Endothelial cell of umbilical vein (primary cell): Measurements from ENCODE around the gene NFATC3. TPM values are rescaled to one million over a fixed set of nuclear protein-coding genes. Genes with fewer than 3 reads are reported as not detected.

Source experiments
- BruUV-seq: library from RNA; stranded (reverse); fragments of 400-500 nt; replicated peaks from 2 replicates; lab custom pipeline; 2021; lab: Mats Ljungman, UMichigan
- CTCF ChIA-PET: fragments of 300-600, 350-600 bp; sonication (Branson Sonifier 250); formaldehyde crosslinking; loops from one replicate; lab custom pipeline; 2021; ENCODE audit warnings: antibody characterized with exemption, inconsistent platforms; lab: Charles Lee
- POLR2A ChIA-PET: fragments of 300-600, 350-600 bp; sonication (Branson Sonifier 250); formaldehyde crosslinking; loops from one replicate; lab custom pipeline; 2021; ENCODE audit warnings: antibody characterized with exemption, inconsistent platforms; lab: Charles Lee
- DNase-seq: peaks from one replicate; pipeline ENCODE4 v3.0.0-alpha.2; 2011; ENCODE audit warnings: low read depth, low spot score
- FAIRE-seq: peaks from 2 replicates; lab custom pipeline; 2011; peaks lifted over from hg19 to GRCh38; lab: Jason Lieb, UNC
- H2AFZ ChIP-seq: 2 replicates; pipeline ENCODE4 v1.6.0; 2012; ENCODE audit warnings: low read depth, low read length, control low read depth, inconsistent platforms
- H3K27ac ChIP-seq: 2 replicates; pipeline ENCODE4 v1.5.1; 2011; ENCODE audit warnings: low read depth, mild to moderate bottlenecking, control low read depth, low read length, moderate library complexity; ENCODE audit not compliant: insufficient read depth
- H3K27me3 ChIP-seq, 2 experiments: 2 replicates each; pipeline versions ENCODE4 v1.6.0 to v1.6.1; 2011; ENCODE audit warnings: low read length in 2 of 2, mixed read lengths in 1 of 2; ENCODE audit not compliant: control insufficient read depth in 2 of 2, insufficient read depth in 2 of 2
- H3K36me3 ChIP-seq, 2 experiments: 2 replicates in 1 of 2; 3 replicates in 1 of 2; pipeline ENCODE4 v1.5.1; 2011; ENCODE audit warnings: low read length in 2 of 2, mild to moderate bottlenecking in 1 of 2, moderate library complexity in 1 of 2; ENCODE audit not compliant: control insufficient read depth in 2 of 2, insufficient read depth in 2 of 2; ENCODE audit errors: extremely low read depth in 1 of 2
- H3K4me1 ChIP-seq: 3 replicates; pipeline ENCODE4 v1.5.1; 2011; ENCODE audit warnings: mild to moderate bottlenecking, low read length; ENCODE audit not compliant: control insufficient read depth, insufficient read depth; ENCODE audit errors: extremely low read depth
- H3K4me2 ChIP-seq: 2 replicates; pipeline ENCODE4 v1.6.1; 2011; ENCODE audit warnings: low read length, control low read depth, mixed read lengths; ENCODE audit not compliant: insufficient read depth
- H3K4me3 ChIP-seq, 3 experiments: fragments of 200-600 bp in 1 of 3; sonication (generic), shearing (Covaris generic) in 1 of 3; replicated peaks in 1 of 3; 2 replicates each; pipeline ENCODE4 v1.5.1; 2011 to 2016; ENCODE audit warnings: control low read depth in 3 of 3, low read length in 3 of 3, mild to moderate bottlenecking in 2 of 3, inconsistent platforms in 1 of 3, low read depth in 1 of 3, moderate library complexity in 1 of 3; ENCODE audit not compliant: insufficient read depth in 1 of 3
- H3K79me2 ChIP-seq: 2 replicates; pipeline ENCODE4 v1.6.0; 2012; ENCODE audit warnings: low read length, inconsistent platforms; ENCODE audit not compliant: control insufficient read depth, insufficient read depth
- H3K9ac ChIP-seq: replicated peaks from 2 replicates; pipeline ENCODE3; 2011; ENCODE audit warnings: low read length, control low read depth; ENCODE audit not compliant: insufficient read depth; ENCODE audit errors: extremely low read depth
- H3K9me1 ChIP-seq: replicated peaks from 3 replicates; pipeline ENCODE4 v1.6.0; 2011; ENCODE audit warnings: mild to moderate bottlenecking, low read length; ENCODE audit not compliant: control insufficient read depth, insufficient read depth; ENCODE audit errors: extremely low read depth
- H3K9me3 ChIP-seq: replicated peaks from 2 replicates; pipeline ENCODE4 v1.5.1; 2012; ENCODE audit warnings: low read length, inconsistent platforms; ENCODE audit not compliant: control insufficient read depth, insufficient read depth
- H4K20me1 ChIP-seq: replicated peaks from 2 replicates; pipeline ENCODE3; 2011; ENCODE audit warnings: mild to moderate bottlenecking, low read length; ENCODE audit not compliant: control insufficient read depth, insufficient read depth; ENCODE audit errors: extremely low read depth
- EZH2 ChIP-seq: IDR thresholded peaks from 2 replicates; pipeline ENCODE4 v1.6.1; 2012; ENCODE audit warnings: borderline replicate concordance, low read depth, mild to moderate bottlenecking, moderate library complexity, low read length, inconsistent platforms; ENCODE audit not compliant: severe bottlenecking
- FOS ChIP-seq: IDR thresholded peaks from 2 replicates; pipeline ENCODE4 v1.6.1; 2011; ENCODE audit warnings: mild to moderate bottlenecking, low read length, moderate library complexity, borderline replicate concordance; ENCODE audit not compliant: insufficient read depth
- GATA2 ChIP-seq: IDR thresholded peaks from 2 replicates; pipeline ENCODE4 v1.7.0; 2011; ENCODE audit warnings: low read depth, mild to moderate bottlenecking, moderate library complexity, mixed read lengths, low read length; ENCODE audit not compliant: insufficient read length, insufficient read depth
- JUN ChIP-seq: IDR thresholded peaks from 2 replicates; pipeline ENCODE4 v1.6.1; 2011; ENCODE audit warnings: borderline replicate concordance, low read depth; ENCODE audit not compliant: insufficient read length, insufficient read depth
- MAX ChIP-seq: IDR thresholded peaks from 2 replicates; pipeline ENCODE4 v1.6.1; 2011; ENCODE audit not compliant: insufficient read depth, insufficient read length
- MYC ChIP-seq: IDR thresholded peaks from one replicate; pipeline ENCODE4 v1.6.1; 2011; ENCODE audit warnings: mild to moderate bottlenecking, low read depth, low read length
- POLR2A ChIP-seq: IDR thresholded peaks from 2 replicates; pipeline ENCODE4 v1.6.1; 2012; ENCODE audit warnings: low read depth, mild to moderate bottlenecking, control low read depth, low read length
- POLR2AphosphoS5 ChIP-seq: IDR thresholded peaks from 2 replicates; pipeline ENCODE4 v1.6.1; 2012; ENCODE audit warnings: low read depth, mild to moderate bottlenecking, control low read depth, low read length, moderate library complexity; ENCODE audit not compliant: insufficient read depth
- dilution Hi-C: fragments of 300-500 bp; cut with MboI; formaldehyde crosslinking; loops from one replicate; pipeline ENCODE4 v1.15.0; 2019; ENCODE audit warnings: low sequenced_read_pairs; ENCODE audit not compliant: extremely low pct_ligation_motif_present
- intact Hi-C: fragments of 100-400 bp; cut with micrococcal nuclease; formaldehyde crosslinking; loops from one replicate; pipeline ENCODE4 v1.10.0; 2022
- polyA plus RNA-seq, 4 experiments: library from polyadenylated mRNA; depleted of rRNA in 3 of 4; stranded (reverse) in 3 of 4; unstranded in 1 of 4; fragments of >200 nt; gene quantifications; 2 replicates each; pipeline versions ENCODE4 v1.2.1 to v1.2.3, GENCODE V29; 2011 to 2012; ENCODE audit warnings: missing spikeins in 1 of 4
- total RNA-seq: library from RNA; stranded (reverse); gene quantifications from 2 replicates; pipeline ENCODE4 v1.2.3, GENCODE V29; 2021
- TF ChIP-seq, protein P1 (sequence below), 2 donors: IDR thresholded peaks; 1 replicate in 1 of 2; 2 replicates in 1 of 2; pipeline ENCODE4 v1.5.1; 2011; ENCODE audit warnings: low read length in 2 of 2, mild to moderate bottlenecking in 2 of 2, moderate library complexity in 2 of 2, control low read depth in 1 of 2, inconsistent platforms in 1 of 2, low read depth in 1 of 2; ENCODE audit not compliant: insufficient read depth in 1 of 2; ENCODE audit errors: extremely low read depth in 1 of 2

NFATC3 gene
- total and polyA plus RNA-seq, 2 donors (not counting 3 experiments of a cell fraction or from before 2014, with no cell fraction given): 15.6 to 33.1 TPM

GRCh38 chr16:68246666-68247065, 161.5 kb downstream of the NFATC3 start:
- Histone ChIP-seq H3K4me3 (no peak overlapping the region), H4K20me1 (no peaks in the 10 kb centered on the region), H3K9ac (no peak overlapping the region), H3K4me1 (peaks cover 9% of the 10 kb centered on the region), H3K9me3 (no peaks in the 10 kb centered on the region), H3K36me3 (peaks cover 0 to 2% of the 10 kb centered on the region in 2 experiments), H3K9me1 (no peaks in the 10 kb centered on the region), H3K27me3 (no peaks in the 10 kb centered on the region), H2AFZ (no peak overlapping the region), H3K4me2 (no peak overlapping the region), H3K27ac (no peak overlapping the region), H3K79me2 (no peaks in the 10 kb centered on the region)
- ChIA-PET POLR2A (no interaction called here), CTCF (interaction anchor here (0.7 to 1.3 kb wide), 2 partner anchors 15 to 16 kb away, joined by 3 read pairs; no protein-coding TSS in a partner anchor)
- DNase-seq (no peak), FAIRE-seq (no peak)
- no peak for TF ChIP-seq MAX
- TF ChIP-seq, protein P1, sequence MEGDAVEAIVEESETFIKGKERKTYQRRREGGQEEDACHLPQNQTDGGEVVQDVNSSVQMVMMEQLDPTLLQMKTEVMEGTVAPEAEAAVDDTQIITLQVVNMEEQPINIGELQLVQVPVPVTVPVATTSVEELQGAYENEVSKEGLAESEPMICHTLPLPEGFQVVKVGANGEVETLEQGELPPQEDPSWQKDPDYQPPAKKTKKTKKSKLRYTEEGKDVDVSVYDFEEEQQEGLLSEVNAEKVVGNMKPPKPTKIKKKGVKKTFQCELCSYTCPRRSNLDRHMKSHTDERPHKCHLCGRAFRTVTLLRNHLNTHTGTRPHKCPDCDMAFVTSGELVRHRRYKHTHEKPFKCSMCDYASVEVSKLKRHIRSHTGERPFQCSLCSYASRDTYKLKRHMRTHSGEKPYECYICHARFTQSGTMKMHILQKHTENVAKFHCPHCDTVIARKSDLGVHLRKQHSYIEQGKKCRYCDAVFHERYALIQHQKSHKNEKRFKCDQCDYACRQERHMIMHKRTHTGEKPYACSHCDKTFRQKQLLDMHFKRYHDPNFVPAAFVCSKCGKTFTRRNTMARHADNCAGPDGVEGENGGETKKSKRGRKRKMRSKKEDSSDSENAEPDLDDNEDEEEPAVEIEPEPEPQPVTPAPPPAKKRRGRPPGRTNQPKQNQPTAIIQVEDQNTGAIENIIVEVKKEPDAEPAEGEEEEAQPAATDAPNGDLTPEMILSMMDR (IDR thresholded peaks at IDR 0.05; ENCODE audit: extremely low read depth in 1 of 2, insufficient read depth in 1 of 2, low read depth in 1 of 2, low read length in 2 of 2): no peak
- TF ChIP-seq FOS: no peak
- no peak for TF ChIP-seq POLR2A
- TF ChIP-seq JUN: no peak
- TF ChIP-seq MYC: no peak
- no peak for TF ChIP-seq POLR2AphosphoS5
- TF ChIP-seq GATA2: no peak
- TF ChIP-seq EZH2: no peak
- intact Hi-C loops (no loop called here), dilution Hi-C loops (no loop called here)
- no TSS peak for BruUV-seq
